ENCODE data around the gene SLC10A6. TPM values are rescaled to one million over a fixed set of nuclear protein-coding genes. Genes with fewer than 3 reads are reported as not detected.

The SLC10A6 gene
- total and polyA plus RNA-seq, 2 of the 13 experiments (the other 11 are each of a cell fraction or from before 2014, with no cell fraction given) = not detected

DNA sequence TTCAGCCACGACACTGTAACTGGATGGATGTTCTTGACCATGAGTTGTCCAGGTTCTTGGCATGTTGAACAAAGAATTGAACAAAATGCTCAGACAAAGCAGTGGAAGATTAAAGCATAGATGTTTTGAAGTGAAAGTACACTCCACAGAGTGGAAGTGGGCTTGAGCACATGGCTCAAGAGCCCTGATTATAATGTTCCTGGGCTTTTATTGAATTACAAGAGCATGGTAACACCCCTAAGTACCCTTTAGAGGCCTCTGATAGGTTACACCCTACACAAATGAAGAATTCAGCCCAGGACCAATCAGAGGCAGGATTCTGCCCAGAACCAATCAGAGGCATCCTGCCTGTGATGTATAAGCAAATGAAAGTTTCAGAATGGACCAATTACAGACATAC, 33.5 kb downstream of the SLC10A6 start:
- CTCF ChIA-PET (ENCODE audit: low intra/inter-chr PET ratio, low total read pairs) = no interaction called here
- POLR2A ChIA-PET = no interaction called here
- 0% methylated on average over 1 of the region's 1 CpG for WGBS (ENCODE audit: low lambda C conversion rate)
- Histone ChIP-seq H3K4me1 (ENCODE audit: insufficient read depth, low read length) (peaks cover 7% of the 10 kb centered on the region; the same call in 1 of the 2 replicates), H2AFZ (ENCODE audit: low read length) (no peak overlapping the region), H3K9me3 (ENCODE audit: low read length) (peaks cover 9% of the 10 kb centered on the region; the same call in 1 of the 2 replicates), H3K27ac (ENCODE audit: extremely low read length, insufficient read depth, low read length) (no peak overlapping the region), H3K9ac (ENCODE audit: insufficient read depth, low read depth, low read length) (no peak overlapping the region), H3K4me3 (replicated peaks in 1 of 3; ENCODE audit: insufficient read depth in 1 of 3, low read depth in 2 of 3, low read length in 3 of 3) (no peak overlapping the region), H3K27me3 (ENCODE audit: control insufficient read depth in 1 of 2, insufficient read depth in 2 of 2, low read length in 2 of 2) (peaks cover 0 to 2% of the 10 kb centered on the region in 2 experiments; a peak in 1 of 5 replicates), H3K36me3 (replicated peaks in 1 of 2; ENCODE audit: control insufficient read depth in 1 of 2, insufficient read depth in 2 of 2, low read length in 2 of 2) (no peaks in the 10 kb centered on the region), H3K79me2 (ENCODE audit: insufficient read depth, low read length) (no peaks in the 10 kb centered on the region), H4K20me1 (ENCODE audit: insufficient read depth, low read length) (no peaks in the 10 kb centered on the region), H3K4me2 (ENCODE audit: low read depth, low read length) (no peak overlapping the region)
- no peak for DNase-seq (ENCODE audit: low spot score)
- intact Hi-C loops (cut with micrococcal nuclease; ENCODE audit: unreplicated experiment) (no loop called here), in situ Hi-C loops (cut with HindIII; ENCODE audit: extremely low pct_ligation_motif_present, low pct_unique_long_range_greater_than_20kb) (no loop called here)
- TF ChIP-seq, protein P1, sequence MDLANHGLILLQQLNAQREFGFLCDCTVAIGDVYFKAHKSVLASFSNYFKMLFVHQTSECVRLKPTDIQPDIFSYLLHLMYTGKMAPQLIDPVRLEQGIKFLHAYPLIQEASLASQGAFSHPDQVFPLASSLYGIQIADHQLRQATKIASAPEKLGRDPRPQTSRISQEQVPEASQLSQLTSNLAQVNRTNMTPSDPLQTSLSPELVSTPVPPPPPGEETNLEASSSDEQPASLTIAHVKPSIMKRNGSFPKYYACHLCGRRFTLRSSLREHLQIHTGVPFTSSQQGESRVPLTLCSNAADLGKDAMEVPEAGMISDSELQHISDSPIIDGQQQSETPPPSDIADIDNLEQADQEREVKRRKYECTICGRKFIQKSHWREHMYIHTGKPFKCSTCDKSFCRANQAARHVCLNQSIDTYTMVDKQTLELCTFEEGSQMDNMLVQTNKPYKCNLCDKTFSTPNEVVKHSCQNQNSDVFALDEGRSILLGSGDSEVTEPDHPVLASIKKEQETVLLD (CRISPR knock-in tag; IDR thresholded peaks at IDR 0.05; ENCODE audit: low read depth) = no peak
- TF ChIP-seq MED1 (CRISPR knock-in tag; IDR thresholded peaks at IDR 0.05) (no peak), ZNF20 (CRISPR knock-in tag; IDR thresholded peaks at IDR 0.05) (peak; percentile 96)
- no TSS peak for BruUV-seq (replicated peaks)
- FAIRE-seq = no peak
- no peak for ATAC-seq

- Histone ChIP-seq H3K36me3 (replicated peaks in 1 of 2; ENCODE audit: control insufficient read depth in 1 of 2, insufficient read depth in 2 of 2, low read length in 2 of 2) (no peaks in the 10 kb centered on the region), H3K4me3 (replicated peaks in 1 of 3; ENCODE audit: insufficient read depth in 1 of 3, low read depth in 2 of 3, low read length in 3 of 3) (no peak overlapping the region), H3K9ac (ENCODE audit: insufficient read depth, low read depth, low read length) (no peak overlapping the region), H3K4me1 (ENCODE audit: insufficient read depth, low read length) (no peaks in the 10 kb centered on the region), H3K9me3 (ENCODE audit: low read length) (peaks cover 8% of the 10 kb centered on the region; the same call in 1 of the 2 replicates), H3K27ac (ENCODE audit: extremely low read length, insufficient read depth, low read length) (no peak overlapping the region), H4K20me1 (ENCODE audit: insufficient read depth, low read length) (no peaks in the 10 kb centered on the region), H3K27me3 (ENCODE audit: control insufficient read depth in 1 of 2, insufficient read depth in 2 of 2, low read length in 2 of 2) (peaks cover 0 to 2% of the 10 kb centered on the region in 2 experiments; a peak in 1 of 5 replicates), H3K79me2 (ENCODE audit: insufficient read depth, low read length) (no peaks in the 10 kb centered on the region), H2AFZ (ENCODE audit: low read length) (no peak overlapping the region), H3K4me2 (ENCODE audit: low read depth, low read length) (no peak overlapping the region)
- ATAC-seq (no peak), FAIRE-seq (no peak), DNase-seq (ENCODE audit: low spot score) (no peak)
- ChIA-PET CTCF (ENCODE audit: low intra/inter-chr PET ratio, low total read pairs) (no interaction called here), POLR2A (no interaction called here)
- WGBS (ENCODE audit: low lambda C conversion rate) = 65% methylated on average over 3 of the region's 3 CpGs
- no TSS peak for BruUV-seq (replicated peaks)
- intact Hi-C loops (cut with micrococcal nuclease; ENCODE audit: unreplicated experiment) = no loop called here
- TF ChIP-seq, protein P2, sequence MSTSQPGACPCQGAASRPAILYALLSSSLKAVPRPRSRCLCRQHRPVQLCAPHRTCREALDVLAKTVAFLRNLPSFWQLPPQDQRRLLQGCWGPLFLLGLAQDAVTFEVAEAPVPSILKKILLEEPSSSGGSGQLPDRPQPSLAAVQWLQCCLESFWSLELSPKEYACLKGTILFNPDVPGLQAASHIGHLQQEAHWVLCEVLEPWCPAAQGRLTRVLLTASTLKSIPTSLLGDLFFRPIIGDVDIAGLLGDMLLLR (CRISPR knock-in tag; IDR thresholded peaks at IDR 0.05) = no peak
- TF ChIP-seq JUN (CRISPR knock-in tag; IDR thresholded peaks at IDR 0.05) (no peak), ARID2 (CRISPR knock-in tag; IDR thresholded peaks at IDR 0.05; ENCODE audit: borderline replicate concordance) (no peak), ZNF253 (CRISPR knock-in tag; IDR thresholded peaks at IDR 0.05; ENCODE audit: borderline replicate concordance) (no peak), ZNF670 (CRISPR knock-in tag; IDR thresholded peaks at IDR 0.05; ENCODE audit: borderline replicate concordance) (no peak), TAF1 (CRISPR knock-in tag; IDR thresholded peaks at IDR 0.05) (no peak), ZNF224 (CRISPR knock-in tag; IDR thresholded peaks at IDR 0.05) (no peak)
- in situ Hi-C loops (cut with HindIII; ENCODE audit: extremely low pct_ligation_motif_present, low pct_unique_long_range_greater_than_20kb) = no loop called here
Observed at GRCh38 chr4:86810847-86811246, 38.3 kb downstream of the SLC10A6 start.
